CD4-positive, alpha-beta T cell treated with Interleukin-15 for 1 hour (primary cell): ENCODE data around the gene MRPL45.
"Not testable (repeated sequence)": the region's sequence is repeated elsewhere in the genome, so short reads cannot be mapped to it uniquely, and the experiment has no call there.

Source experiments
- DNase-seq: peaks from one replicate; pipeline ENCODE4 v3.0.0-alpha.2; 2020

Gene MRPL45

GRCh38 chr17:38296834-38297517 is at the start of gene MRPL45:
MRPL45 (plus strand) TSS chr17:38297168; CDS start chr17:38297184, 16 bp downstream.
- DNase-seq: peak; percentile 97

- not testable (repeated sequence) for DNase-seq
These were observed 43.8 kb upstream of the MRPL45 start for GRCh38 chr17:38253191-38253590.

- DNase-seq: not testable (repeated sequence)
These were observed 42.6 kb upstream of the MRPL45 start for GRCh38 chr17:38254357-38254756.

GRCh38 chr17:38257013-38257621 is 39.9 kb upstream of the MRPL45 start:
- peak; percentile 90 for DNase-seq

GRCh38 chr17:38265974-38266506 is 30.9 kb upstream of the MRPL45 start:
- not testable (repeated sequence) for DNase-seq

- DNase-seq: not testable (repeated sequence)
These were observed 30.4 kb upstream of the MRPL45 start for GRCh38 chr17:38266571-38266970.

GRCh38 chr17:38268138-38268537 is 28.8 kb upstream of the MRPL45 start:
- DNase-seq: not testable (repeated sequence)

GRCh38 chr17:38269045-38269444 is 27.9 kb upstream of the MRPL45 start:
- DNase-seq: not testable (repeated sequence)

GRCh38 chr17:38269552-38269951 is 27.4 kb upstream of the MRPL45 start:
- DNase-seq: not testable (repeated sequence)

GRCh38 chr17:38285994-38286393 is 11.0 kb upstream of the MRPL45 start:
- DNase-seq: not testable (repeated sequence)

- not testable (repeated sequence) for DNase-seq
These were observed 10.4 kb upstream of the MRPL45 start for GRCh38 chr17:38286501-38287091.

GRCh38 chr17:38288217-38288827 is 8.6 kb upstream of the MRPL45 start:
- DNase-seq: not testable (repeated sequence)

- not testable (repeated sequence) for DNase-seq
These were observed 7.2 kb upstream of the MRPL45 start for GRCh38 chr17:38289760-38290159.

GRCh38 chr17:38295602-38296365 is 1.2 kb upstream of the MRPL45 start:
- not testable (repeated sequence) for DNase-seq

- DNase-seq: no peak
These were observed 18.5 kb downstream of the MRPL45 start for GRCh38 chr17:38315497-38315896.

- DNase-seq: no peak
These were observed 20.1 kb downstream of the MRPL45 start for GRCh38 chr17:38317081-38317480.

GRCh38 chr17:38320482-38320881 is 23.5 kb downstream of the MRPL45 start:
- DNase-seq: no peak

GRCh38 chr17:38322156-38322779 is 25.3 kb downstream of the MRPL45 start:
- DNase-seq: peak; percentile 49

GRCh38 chr17:38322897-38323296 is 25.9 kb downstream of the MRPL45 start:
- DNase-seq: no peak

GRCh38 chr17:38324141-38324697 is 27.3 kb downstream of the MRPL45 start:
- no peak for DNase-seq

- no peak for DNase-seq
These were observed 27.8 kb downstream of the MRPL45 start for GRCh38 chr17:38324772-38325171.
